HFFc6 (cell line): ENCODE results near the gene FIBCD1. TPM values are rescaled to one million over a fixed set of nuclear protein-coding genes. Genes with fewer than 3 reads are reported as not detected.
A peak's percentile ranks its signal among the peaks of the same experiment; 100 is the strongest.

Experiments used
- DNase-seq: peaks from one replicate; pipeline ENCODE4 v3.0.0-alpha.2; 2018
- H3K27ac Mint-ChIP-seq: 2 replicates; pipeline ENCODE4 v1.8.0; 2020; ENCODE audit warnings: mild to moderate bottlenecking, mixed read lengths
- H3K27me3 Mint-ChIP-seq: 2 replicates; pipeline ENCODE4 v1.8.0; 2021; ENCODE audit warnings: mild to moderate bottlenecking, moderate library complexity, mixed read lengths; ENCODE audit not compliant: insufficient read depth
- H3K36me3 Mint-ChIP-seq: 2 replicates; pipeline ENCODE4 v1.8.0; 2021; ENCODE audit warnings: low read depth, mixed read lengths
- H3K4me1 Mint-ChIP-seq: 2 replicates; pipeline ENCODE4 v1.8.0; 2020; ENCODE audit warnings: low read depth, mixed read lengths
- H3K4me3 Mint-ChIP-seq: 2 replicates; pipeline ENCODE4 v1.8.0; 2020; ENCODE audit warnings: mild to moderate bottlenecking, moderate library complexity, mixed read lengths
- H3K9me3 Mint-ChIP-seq: 2 replicates; pipeline ENCODE4 v1.8.0; 2020; ENCODE audit warnings: mild to moderate bottlenecking, mixed read lengths
- CTCF ChIP-seq: fragments of 200-600 bp; sonication (generic); IDR thresholded peaks from 2 replicates; pipeline ENCODE4 v1.5.0; 2021; ENCODE audit warnings: antibody characterized with exemption, mild to moderate bottlenecking
- long read RNA-seq: library from polyadenylated mRNA; unstranded; transcript quantifications from one replicate; pipeline ENCODE4 v2.0.0, GENCODE V29; 2019
- total RNA-seq, 6 experiments: library from RNA; stranded (reverse); fragmentation: NEBNext Ultra II Directional; extraction: Animal tissue kit (Norgen Biotek cat#: 25700); gene quantifications; 2 replicates in 1 of 6; 3 replicates in 5 of 6; pipeline ENCODE4 v1.2.3, GENCODE V29; 2021

FIBCD1 gene
- 1 to 10 TPM; 1.5 to 9.0 (median 8.0) TPM for total RNA-seq
- long read RNA-seq, partial matches to known transcripts, result 0 of 1 reads
- long read RNA-seq, other reads (novel, unspliced or antisense), result 1 of 1 reads

GRCh38 chr9:130938652-130939404 lies at the start of gene FIBCD1:
FIBCD1 (minus strand) TSS chr9:130939247; CDS start chr9:130938607, 640 bp downstream.
- TF ChIP-seq CTCF, result peak; percentile 73
- Mint-ChIP-seq H3K4me3 (peak within 1 kb of the TSS; percentile 87), H3K27me3 (peaks cover 30% of the 10 kb centered on the region), H3K36me3 (no peaks in the 10 kb centered on the region), H3K27ac (no peak within 1 kb of the TSS), H3K9me3 (no peaks in the 10 kb centered on the region), H3K4me1 (peaks cover 31% of the 10 kb centered on the region)
- no peak for DNase-seq

GRCh38 chr9:130988400-130988747 lies 49.3 kb upstream of the FIBCD1 start:
- H3K9me3 Mint-ChIP-seq, result no peaks in the 10 kb centered on the region
- no peak for TF ChIP-seq CTCF
- H3K4me3 Mint-ChIP-seq, result no peak overlapping the region
- H3K27me3 Mint-ChIP-seq, result peaks cover 32% of the 10 kb centered on the region
- no peaks in the 10 kb centered on the region for H3K4me1 Mint-ChIP-seq
- H3K36me3 Mint-ChIP-seq, result no peaks in the 10 kb centered on the region; the same call in 1 of the 2 replicates
- no peak for DNase-seq
- no peak overlapping the region for H3K27ac Mint-ChIP-seq

GRCh38 chr9:130987738-130988399 lies 48.8 kb upstream of the FIBCD1 start:
- no peak overlapping the region for H3K4me3 Mint-ChIP-seq
- H3K9me3 Mint-ChIP-seq, result no peaks in the 10 kb centered on the region
- TF ChIP-seq CTCF, result no peak
- H3K27ac Mint-ChIP-seq, result no peak overlapping the region
- H3K36me3 Mint-ChIP-seq, result no peaks in the 10 kb centered on the region; the same call in 1 of the 2 replicates
- H3K27me3 Mint-ChIP-seq, result peaks cover 35% of the 10 kb centered on the region
- H3K4me1 Mint-ChIP-seq, result no peaks in the 10 kb centered on the region
- no peak for DNase-seq

GRCh38 chr9:130987054-130987453 lies 48.0 kb upstream of the FIBCD1 start:
- Mint-ChIP-seq H3K27ac (no peak overlapping the region), H3K4me3 (no peak overlapping the region), H3K27me3 (peaks cover 39% of the 10 kb centered on the region), H3K9me3 (no peaks in the 10 kb centered on the region), H3K36me3 (no peaks in the 10 kb centered on the region; the same call in 1 of the 2 replicates), H3K4me1 (no peaks in the 10 kb centered on the region)
- TF ChIP-seq CTCF, result no peak
- no peak for DNase-seq

GRCh38 chr9:130986356-130986965 lies 47.4 kb upstream of the FIBCD1 start:
- Mint-ChIP-seq H3K4me1 (no peaks in the 10 kb centered on the region), H3K27ac (no peak overlapping the region), H3K4me3 (no peak overlapping the region), H3K36me3 (no peaks in the 10 kb centered on the region; the same call in 1 of the 2 replicates), H3K9me3 (no peaks in the 10 kb centered on the region), H3K27me3 (peaks cover 44% of the 10 kb centered on the region)
- TF ChIP-seq CTCF, result no peak
- DNase-seq, result no peak
